GM21619 (cell line): ENCODE data around the gene C17orf50.

Experiments
- ATAC-seq: cut with Tn5 transposase; IDR thresholded peaks from one replicate; pipeline ENCODE4 v1.9.1; 2021; ENCODE audit not compliant: unreplicated experiment

The C17orf50 gene

GRCh38 chr17:35733366-35733765 is 27.3 kb upstream of the C17orf50 start:
- no peak for ATAC-seq

- no peak for ATAC-seq
These were observed 26.3 kb upstream of the C17orf50 start for GRCh38 chr17:35734396-35734795.

GRCh38 chr17:35735036-35735805 is 25.5 kb upstream of the C17orf50 start:
- ATAC-seq = no peak

- ATAC-seq = no peak
These were observed 24.5 kb upstream of the C17orf50 start for GRCh38 chr17:35736236-35736635.

GRCh38 chr17:35738519-35739133 is 22.1 kb upstream of the C17orf50 start:
- no peak for ATAC-seq

GRCh38 chr17:35740216-35740615 is 20.5 kb upstream of the C17orf50 start:
- no peak for ATAC-seq

- no peak for ATAC-seq
These were observed 19.4 kb upstream of the C17orf50 start for GRCh38 chr17:35740997-35741931.

GRCh38 chr17:35742496-35742895 is 18.2 kb upstream of the C17orf50 start:
- no peak for ATAC-seq

GRCh38 chr17:35742896-35743477 is 17.7 kb upstream of the C17orf50 start:
- no peak for ATAC-seq

GRCh38 chr17:35743626-35744328 is 16.9 kb upstream of the C17orf50 start:
- no peak for ATAC-seq

- no peak for ATAC-seq
These were observed 15.9 kb upstream of the C17orf50 start for GRCh38 chr17:35744830-35745229.

GRCh38 chr17:35745246-35745645 is 15.4 kb upstream of the C17orf50 start:
- ATAC-seq = no peak

GRCh38 chr17:35745749-35746320 is 14.9 kb upstream of the C17orf50 start:
- ATAC-seq = no peak

- ATAC-seq = no peak
These were observed 13.1 kb upstream of the C17orf50 start for GRCh38 chr17:35747540-35748017.

- no peak for ATAC-seq
These were observed 12.3 kb upstream of the C17orf50 start for GRCh38 chr17:35748341-35748841.

GRCh38 chr17:35748979-35749378 is 11.7 kb upstream of the C17orf50 start:
- ATAC-seq = no peak

GRCh38 chr17:35749560-35750412 is 10.9 kb upstream of the C17orf50 start:
- no peak for ATAC-seq

- no peak for ATAC-seq
These were observed 9.9 kb upstream of the C17orf50 start for GRCh38 chr17:35750526-35751395.
